ENCODE data around the gene C10orf67. TPM values are rescaled to one million over a fixed set of nuclear protein-coding genes. Genes with fewer than 3 reads are reported as not detected.

C10orf67 gene
- total and polyA plus RNA-seq, 2 experiments from 2014 or later, result 0.16 TPM; not detected in 1

DNA sequence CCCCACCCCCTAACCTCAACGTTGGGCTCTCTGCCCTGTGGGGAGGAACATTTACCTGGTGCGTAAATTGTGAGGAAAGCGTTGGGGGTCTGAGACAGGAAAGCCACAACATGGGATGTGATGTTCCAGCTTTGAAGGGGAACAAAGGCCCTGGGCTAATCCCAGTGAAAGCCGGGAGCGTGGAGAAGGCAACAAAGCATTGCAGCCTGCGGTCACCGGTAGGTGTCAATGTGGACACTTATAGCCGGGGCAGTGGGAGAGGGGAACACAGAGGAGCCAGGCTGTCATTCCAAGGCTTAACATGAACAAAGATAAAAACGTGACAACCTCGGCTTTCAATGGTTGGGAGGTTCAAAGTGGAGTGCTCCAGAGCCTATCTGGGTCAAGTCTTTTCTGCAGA, 139.8 kb downstream of the C10orf67 start:
- Mint-ChIP-seq H3K36me3 (ENCODE audit: low read depth) (no peaks in the 10 kb centered on the region), H3K4me1 (peaks cover 29% of the 10 kb centered on the region), H3K27me3 (ENCODE audit: insufficient read depth, low read depth, poor library complexity) (peaks cover 53% of the 10 kb centered on the region), H3K27ac (no peak overlapping the region), H3K4me3 (peak overlapping the region; percentile 24; the same call in 1 of the 3 replicates), H3K9me3 (no peaks in the 10 kb centered on the region)
- Histone ChIP-seq H3K4me2 (peak overlapping the region; percentile 67; the same call in 1 of the 2 replicates), H3K79me2 (replicated peaks; ENCODE audit: insufficient read depth) (no peaks in the 10 kb centered on the region), H3K36me3 (ENCODE audit: insufficient read depth) (no peaks in the 10 kb centered on the region), H3K4me1 (ENCODE audit: insufficient read depth) (peaks cover 59% of the 10 kb centered on the region), H2AFZ (no peak overlapping the region), H3F3A (replicated peaks; ENCODE audit: low read depth) (peaks cover 16% of the 10 kb centered on the region; the same call in 1 of the 2 replicates), H3K4me3 (peak overlapping the region; percentile 36; the same call in 1 of the 2 replicates), H3K9me2 (ENCODE audit: insufficient read depth) (0 out of 2 replicates have a peak, but pooled peaks cover 2% of the 10 kb centered on the region), H3K27ac (ENCODE audit: low read depth) (no peak overlapping the region), H3K27me3 (ENCODE audit: insufficient read depth) (peaks cover 80% of the 10 kb centered on the region), H4K20me1 (replicated peaks; ENCODE audit: insufficient read depth) (peaks cover 26% of the 10 kb centered on the region)
- peak; percentile 67 for DNase-seq (ENCODE audit: low spot score)
- TF ChIP-seq, protein P1, sequence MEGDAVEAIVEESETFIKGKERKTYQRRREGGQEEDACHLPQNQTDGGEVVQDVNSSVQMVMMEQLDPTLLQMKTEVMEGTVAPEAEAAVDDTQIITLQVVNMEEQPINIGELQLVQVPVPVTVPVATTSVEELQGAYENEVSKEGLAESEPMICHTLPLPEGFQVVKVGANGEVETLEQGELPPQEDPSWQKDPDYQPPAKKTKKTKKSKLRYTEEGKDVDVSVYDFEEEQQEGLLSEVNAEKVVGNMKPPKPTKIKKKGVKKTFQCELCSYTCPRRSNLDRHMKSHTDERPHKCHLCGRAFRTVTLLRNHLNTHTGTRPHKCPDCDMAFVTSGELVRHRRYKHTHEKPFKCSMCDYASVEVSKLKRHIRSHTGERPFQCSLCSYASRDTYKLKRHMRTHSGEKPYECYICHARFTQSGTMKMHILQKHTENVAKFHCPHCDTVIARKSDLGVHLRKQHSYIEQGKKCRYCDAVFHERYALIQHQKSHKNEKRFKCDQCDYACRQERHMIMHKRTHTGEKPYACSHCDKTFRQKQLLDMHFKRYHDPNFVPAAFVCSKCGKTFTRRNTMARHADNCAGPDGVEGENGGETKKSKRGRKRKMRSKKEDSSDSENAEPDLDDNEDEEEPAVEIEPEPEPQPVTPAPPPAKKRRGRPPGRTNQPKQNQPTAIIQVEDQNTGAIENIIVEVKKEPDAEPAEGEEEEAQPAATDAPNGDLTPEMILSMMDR (conservative IDR thresholded peaks at IDR 0.05; ENCODE audit: low read depth in 2 of 2), result peak; percentile 47 to 64; a peak in 3 of 4 replicates
- TF ChIP-seq EZH2 (IDR thresholded peaks at IDR 0.05; ENCODE audit: low read depth, unreplicated experiment), result peak; percentile 38
- TF ChIP-seq NANOG (IDR thresholded peaks at IDR 0.05; ENCODE audit: borderline replicate concordance), result no peak
- TF ChIP-seq CREB1 (CRISPR knock-in tag; IDR thresholded peaks at IDR 0.05; ENCODE audit: low read depth), result no peak
- ATAC-seq, result peak; percentile 80

- ATAC-seq, result peak; percentile 53
- no peaks in the 10 kb centered on the region for H3K36me3 ChIP-seq (ENCODE audit: insufficient read depth)
- H3K27ac ChIP-seq (ENCODE audit: low read depth), result no peak overlapping the region
- peaks cover 65% of the 10 kb centered on the region for H3K27me3 Mint-ChIP-seq (ENCODE audit: insufficient read depth, low read depth, poor library complexity)
- peaks cover 17% of the 10 kb centered on the region; the same call in 1 of the 2 replicates for H3F3A ChIP-seq (replicated peaks; ENCODE audit: low read depth)
- H3K4me2 ChIP-seq, result peak overlapping the region; percentile 67
- H4K20me1 ChIP-seq (replicated peaks; ENCODE audit: insufficient read depth), result peaks cover 26% of the 10 kb centered on the region
- no peak overlapping the region for H3K27ac Mint-ChIP-seq
- peak overlapping the region; percentile 36 for H3K4me3 ChIP-seq
- no peaks in the 10 kb centered on the region for H3K36me3 Mint-ChIP-seq (ENCODE audit: low read depth)
- H3K9me2 ChIP-seq (ENCODE audit: insufficient read depth), result no peaks in the 10 kb centered on the region
- peaks cover 91% of the 10 kb centered on the region for H3K27me3 ChIP-seq (ENCODE audit: insufficient read depth)
- no peak overlapping the region for H2AFZ ChIP-seq
- no peaks in the 10 kb centered on the region for H3K79me2 ChIP-seq (replicated peaks; ENCODE audit: insufficient read depth)
- no peak for DNase-seq (ENCODE audit: low spot score)
- peaks cover 64% of the 10 kb centered on the region for H3K4me1 ChIP-seq (ENCODE audit: insufficient read depth)
- peak overlapping the region; percentile 50; the same call in 2 of the 3 replicates for H3K4me3 Mint-ChIP-seq
- H3K4me1 Mint-ChIP-seq, result peaks cover 31% of the 10 kb centered on the region
- no peaks in the 10 kb centered on the region for H3K9me3 Mint-ChIP-seq
- TF ChIP-seq JUNB (IDR thresholded peaks at IDR 0.05; ENCODE audit: unreplicated experiment) (no peak), REST (IDR thresholded peaks at IDR 0.05; ENCODE audit: unreplicated experiment) (no peak), EZH2phosphoT487 (IDR thresholded peaks at IDR 0.05; ENCODE audit: unreplicated experiment) (peak; percentile 31), POLR2AphosphoS5 (IDR thresholded peaks at IDR 0.05; ENCODE audit: low read depth) (no peak), ETS1 (IDR thresholded peaks at IDR 0.05) (no peak), CREB1 (CRISPR knock-in tag; IDR thresholded peaks at IDR 0.05; ENCODE audit: low read depth) (no peak)
These were observed 140.9 kb downstream of the C10orf67 start for GRCh38 chr10:23203369-23204325.
